K562 (cell line): Measurements from ENCODE around the gene DEGS2. TPM values are rescaled to one million over a fixed set of nuclear protein-coding genes. Genes with fewer than 3 reads are reported as not detected.

Source experiments
- ATAC-seq: fragments of 200-7000 bp; cut with Tn5 transposase; 3 replicates; pipeline ENCODE4 v1.9.1; 2020; ENCODE audit warnings: moderate library complexity
- BruUV-seq: library from RNA; stranded (reverse); fragments of 400-500 nt; replicated peaks from 2 replicates; lab custom pipeline; 2021; lab: Mats Ljungman, UMichigan
- CTCF ChIA-PET: fragments of 300-600 bp; formaldehyde crosslinking; extraction: SDS; loops from one replicate; lab custom pipeline; 2021; ENCODE audit warnings: low intra/inter-chr PET ratio; lab: Yijun Ruan, JAX
- POLR2A ChIA-PET: fragments of 300-600, 350-650 bp; sonication (Branson Sonifier 250); formaldehyde crosslinking; extraction: SDS; loops from one replicate; lab custom pipeline; 2021; ENCODE audit warnings: antibody characterized with exemption, inconsistent platforms; lab: Yijun Ruan, JAX
- DNase-seq, 4 experiments: peaks; one replicate each; pipeline versions ENCODE4 v3.0.0 to v3.0.0-alpha.2; 2011 to 2018; ENCODE audit warnings: low spot score in 3 of 4, mixed read lengths in 3 of 4; ENCODE audit errors: extremely low read depth in 1 of 4
- FAIRE-seq: peaks from 2 replicates; lab custom pipeline; 2011; peaks lifted over from hg19 to GRCh38; lab: Jason Lieb, UNC
- H2AFZ ChIP-seq: 2 replicates; pipeline ENCODE4 v1.6.0; 2011; ENCODE audit warnings: low read depth, low read length, control low read depth, inconsistent platforms
- H3K27ac ChIP-seq: fragments of 200-600 bp; 3 replicates; pipeline ENCODE4 v1.8.0; 2011; ENCODE audit warnings: low read depth, mild to moderate bottlenecking, control low read depth, inconsistent platforms, low read length, moderate library complexity, mixed read lengths; ENCODE audit errors: extremely low read depth
- H3K27me3 ChIP-seq, 2 experiments: fragments of 300-600 bp in 1 of 2; 2 replicates in 1 of 2; 3 replicates in 1 of 2; pipeline versions ENCODE4 v1.6.0 to v1.8.0; 2011; ENCODE audit warnings: inconsistent platforms in 2 of 2, low read length in 2 of 2, mild to moderate bottlenecking in 1 of 2, mixed read lengths in 1 of 2, moderate library complexity in 1 of 2; ENCODE audit not compliant: control insufficient read depth in 2 of 2, insufficient read depth in 2 of 2
- H3K36me3 ChIP-seq: fragments of 300-600 bp; 3 replicates; pipeline ENCODE4 v1.8.0; 2011; ENCODE audit warnings: mild to moderate bottlenecking, low read length, inconsistent platforms; ENCODE audit not compliant: control insufficient read depth, insufficient read depth
- H3K4me1 ChIP-seq, 2 experiments: fragments of 200-600 bp in 1 of 2; replicated peaks in 1 of 2; 2 replicates in 1 of 2; 3 replicates in 1 of 2; pipeline versions ENCODE4 v1.5.1 to v1.8.0; 2011; ENCODE audit warnings: inconsistent platforms in 2 of 2, low read length in 2 of 2, mild to moderate bottlenecking in 1 of 2, mixed read lengths in 1 of 2, moderate library complexity in 1 of 2; ENCODE audit not compliant: control insufficient read depth in 2 of 2, insufficient read depth in 2 of 2
- H3K4me2 ChIP-seq: 2 replicates; pipeline ENCODE4 v1.6.1; 2011; ENCODE audit warnings: low read length, control low read depth, inconsistent platforms, mixed read lengths; ENCODE audit not compliant: insufficient read depth
- H3K4me3 ChIP-seq: fragments of 200-600 bp; sonication (generic), shearing (Covaris generic); 2 replicates; pipeline ENCODE4 v1.5.1; 2016; ENCODE audit warnings: control low read depth, inconsistent platforms
- H3K79me2 ChIP-seq: fragments of 200-600 bp; 3 replicates; pipeline ENCODE4 v1.8.0; 2011; ENCODE audit warnings: low read length, inconsistent platforms; ENCODE audit not compliant: control insufficient read depth, insufficient read depth
- H3K9ac ChIP-seq, 2 experiments: 2 replicates each; pipeline versions ENCODE4 v1.6.0 to v1.6.1; 2011; ENCODE audit warnings: low read depth in 2 of 2, low read length in 2 of 2, control low read depth in 1 of 2, inconsistent platforms in 1 of 2, mild to moderate bottlenecking in 1 of 2, mixed read lengths in 1 of 2; ENCODE audit not compliant: insufficient read depth in 1 of 2
- H3K9me1 ChIP-seq: one replicate; pipeline ENCODE4 v1.6.0; 2011; ENCODE audit warnings: inconsistent platforms, mild to moderate bottlenecking, low read length, moderate library complexity; ENCODE audit not compliant: control insufficient read depth, insufficient read depth
- H3K9me3 ChIP-seq: replicated peaks from 2 replicates; pipeline ENCODE4 v1.5.1; 2011; ENCODE audit warnings: low read depth, low read length, inconsistent platforms; ENCODE audit not compliant: control insufficient read depth, insufficient read depth
- H4K20me1 ChIP-seq: replicated peaks from 2 replicates; pipeline ENCODE4 v1.6.1; 2011; ENCODE audit warnings: low read length, inconsistent platforms, mixed read lengths; ENCODE audit not compliant: control insufficient read depth, insufficient read depth
- BDP1 ChIP-seq: IDR thresholded peaks from 3 replicates; pipeline ENCODE4 v1.6.1; 2011; ENCODE audit not compliant: insufficient read length, insufficient read depth
- CREB3L1 ChIP-seq: fragments of 450-650 bp; IDR thresholded peaks from 2 replicates; pipeline ENCODE4 v1.6.1; 2014; ENCODE audit warnings: low read depth, mild to moderate bottlenecking, moderate library complexity, borderline replicate concordance
- GATAD2B ChIP-seq: fragments of 450-650 bp; IDR thresholded peaks from 2 replicates; pipeline ENCODE4 v1.6.1; 2017; ENCODE audit warnings: mild to moderate bottlenecking, borderline replicate concordance
- MXD1 ChIP-seq: fragments of 250-450 bp; sonication (Bioruptor Pico); IDR thresholded peaks from 2 replicates; pipeline ENCODE4 v1.8.0; 2021; ENCODE audit warnings: borderline replicate concordance, mild to moderate bottlenecking, moderate library complexity; ENCODE audit not compliant: poor library complexity, severe bottlenecking
- RBM17 ChIP-seq: fragments of 200-400 bp; formaldehyde crosslinking; IDR thresholded peaks from 2 replicates; pipeline ENCODE4 v1.6.1; 2017; ENCODE audit warnings: low read depth, mild to moderate bottlenecking, low read length, borderline replicate concordance
- RNF219 ChIP-seq: fragments of 250-450 bp; sonication (Bioruptor Pico); IDR thresholded peaks from 2 replicates; pipeline ENCODE4 v1.5.0; 2022; ENCODE audit warnings: mild to moderate bottlenecking
- SMAD2 ChIP-seq: fragments of 150-350 bp; IDR thresholded peaks from 2 replicates; pipeline ENCODE4 v1.6.1; 2014; ENCODE audit warnings: low read depth, mild to moderate bottlenecking, low read length
- SRSF9 ChIP-seq: fragments of 200-400 bp; formaldehyde crosslinking; IDR thresholded peaks from 2 replicates; pipeline ENCODE4 v1.6.1; 2017; ENCODE audit warnings: low read depth, low read length, borderline replicate concordance
- TAF9B ChIP-seq: fragments of 450-650 bp; IDR thresholded peaks from 2 replicates; pipeline ENCODE4 v1.6.1; 2018; ENCODE audit warnings: mild to moderate bottlenecking; ENCODE audit not compliant: partially characterized antibody
- TRIM28 ChIP-seq: fragments of 450-650 bp; IDR thresholded peaks from 2 replicates; pipeline ENCODE4 v1.6.1; 2017
- ZBTB11 ChIP-seq, 3 experiments: fragments of 200-800 bp in 1 of 3; fragments of 250-450 bp in 1 of 3; fragments of 450-650 bp in 1 of 3; sonication (Bioruptor Pico) in 1 of 3; sonication (Bioruptor generic) in 1 of 3; formaldehyde crosslinking in 1 of 3; IDR thresholded peaks; 2 replicates each; pipeline versions ENCODE4 v1.6.1 to v1.8.0; 2016 to 2022; ENCODE audit warnings: mild to moderate bottlenecking in 2 of 3, missing genetic modification characterization in 2 of 3, missing compliant biosample characterization in 1 of 3, moderate library complexity in 1 of 3
- ZNF140 ChIP-seq: fragments of 250-450 bp; sonication (Bioruptor Pico); IDR thresholded peaks from 2 replicates; pipeline ENCODE4 v1.8.0; 2021; ENCODE audit warnings: moderate library complexity, mild to moderate bottlenecking, inconsistent platforms
- ZNF184 ChIP-seq: sonication (generic); formaldehyde crosslinking; IDR thresholded peaks from 2 replicates; pipeline ENCODE4 v1.5.0; 2020; ENCODE audit warnings: missing genetic modification reagents
- ZNF224 ChIP-seq: sonication (generic); formaldehyde crosslinking; IDR thresholded peaks from 2 replicates; pipeline ENCODE4 v1.8.0; 2022; ENCODE audit warnings: mild to moderate bottlenecking, missing genetic modification reagents
- ZNF263 ChIP-seq: sonication (generic); formaldehyde crosslinking; IDR thresholded peaks from 2 replicates; pipeline ENCODE4 v1.8.0; 2022; ENCODE audit warnings: mild to moderate bottlenecking, missing genetic modification reagents, borderline replicate concordance
- ZNF354B ChIP-seq: fragments of 250-450 bp; sonication (Bioruptor Pico); IDR thresholded peaks from 2 replicates; pipeline ENCODE4 v1.4.0; 2020
- WGBS: fragments of 100-300 bp; shearing (Covaris generic); methylation state at CpG from one replicate; pipeline ENCODE4 v1.1.6; 2016; ENCODE audit warnings: low coverage, mixed read lengths; ENCODE audit not compliant: insufficient coverage; ENCODE audit errors: missing lambda C conversion rate; 5-methylcytosine and 5-hydroxymethylcytosine counted together
- in situ Hi-C: fragments of 300-500 bp; cut with MboI; formaldehyde crosslinking; loops from 4 replicates; pipeline ENCODE4 v1.15.0; 2018; ENCODE audit warnings: inconsistent platforms, mixed read lengths
- intact Hi-C: fragments of 100-400 bp; cut with micrococcal nuclease; formaldehyde crosslinking; loops from 2 replicates; pipeline ENCODE4 v1.14.2; 2022
- polyA plus RNA-seq, 8 experiments: library from polyadenylated mRNA; depleted of rRNA in 4 of 8; stranded (reverse) in 5 of 8; unstranded in 3 of 8; fragments of >200 nt; fragmentation: Nextera tagmentation in 2 of 8; fragmentation: Illumina TruSeq in 1 of 8; extraction: Ambion mirVana in 2 of 8; extraction: Trizol in 1 of 8; gene quantifications; 2 replicates each; pipeline versions ENCODE4 v1.2.1 to v1.2.3, GENCODE V29; 2011 to 2014; ENCODE audit warnings: inconsistent platforms in 1 of 8, missing spikeins in 1 of 8
- total RNA-seq, 7 experiments: library from RNA; depleted of rRNA in 6 of 7; stranded (reverse); fragments of >200 nt in 6 of 7; fragmentation: Illumina TruSeq in 2 of 7; extraction: Trizol in 2 of 7; gene quantifications; 2 replicates each; pipeline versions ENCODE4 v1.2.1 to v1.2.3, GENCODE V29; 2011 to 2021; ENCODE audit warnings: low replicate concordance in 1 of 7

DEGS2 gene
- total and polyA plus RNA-seq, 9 of the 15 experiments (the other 6 are each of a cell fraction or from before 2014, with no cell fraction given), result 0.22 to 2.9 (median 0.70) TPM

GRCh38 chr14:100128688-100129087 lies 30.8 kb downstream of the DEGS2 start:
- Histone ChIP-seq H3K9me1 (no peaks in the 10 kb centered on the region), H4K20me1 (no peaks in the 10 kb centered on the region), H3K4me3 (no peak overlapping the region), H3K4me1 (peaks cover 2 to 14% of the 10 kb centered on the region in 2 experiments; a peak in 4 of 5 replicates), H3K79me2 (no peaks in the 10 kb centered on the region), H3K27me3 (no peaks in the 10 kb centered on the region), H3K9me3 (no peaks in the 10 kb centered on the region), H2AFZ (no peak overlapping the region), H3K27ac (no peak overlapping the region), H3K4me2 (no peak overlapping the region), H3K9ac (no peak overlapping the region), H3K36me3 (peaks cover 13% of the 10 kb centered on the region; the same call in 2 of the 3 replicates)
- ChIA-PET POLR2A (interaction anchor here (2.2 kb wide), 1 partner anchor 10 kb away, joined by 7 read pairs; no protein-coding TSS in a partner anchor), CTCF (no interaction called here)
- intact Hi-C loops (no loop called here), in situ Hi-C loops (no loop called here)
- DNase-seq (no peak), FAIRE-seq (no peak), ATAC-seq (no peak)
- WGBS, result 80% methylated on average over 9 of the region's 12 CpGs
- no TSS peak for BruUV-seq
- TF ChIP-seq ZBTB11 (CRISPR knock-in tag; IDR thresholded peaks at IDR 0.05) (no peak), RBM17 (no peak), CREB3L1 (no peak), BDP1 (no peak), SMAD2 (no peak), TAF9B (no peak), RNF219 (CRISPR knock-in tag) (no peak), ZNF263 (CRISPR knock-in tag) (no peak), ZNF224 (CRISPR knock-in tag) (no peak), SRSF9 (no peak), MXD1 (CRISPR knock-in tag) (no peak), ZNF354B (CRISPR knock-in tag) (no peak), ZNF140 (CRISPR knock-in tag) (no peak), TRIM28 (no peak), ZNF184 (CRISPR knock-in tag) (no peak), GATAD2B (no peak)
